Immature natural killer cell (primary cell): Measurements from ENCODE around the gene PAX4. TPM values are rescaled to one million over a fixed set of nuclear protein-coding genes. Genes with fewer than 3 reads are reported as not detected.

Experiments
- DNase-seq, 3 donors: peaks; one replicate each; pipeline ENCODE4 v3.0.0; 2022; ENCODE audit warnings: mixed read lengths in 1 of 3
- H3K27ac Mint-ChIP-seq, 6 donors: one replicate each; pipeline ENCODE4 v1.8.0; 2020; ENCODE audit warnings: mixed read lengths in 6 of 6, mild to moderate bottlenecking in 5 of 6, inconsistent platforms in 4 of 6, moderate library complexity in 3 of 6
- H3K27me3 Mint-ChIP-seq, 3 donors: one replicate each; pipeline ENCODE4 v1.8.0; 2020 to 2021; ENCODE audit warnings: low read depth in 3 of 3, mild to moderate bottlenecking in 3 of 3, mixed read lengths in 3 of 3, moderate library complexity in 3 of 3, inconsistent platforms in 1 of 3
- H3K36me3 Mint-ChIP-seq, 3 donors: one replicate each; pipeline ENCODE4 v1.8.0; 2020; ENCODE audit warnings: mixed read lengths in 3 of 3, inconsistent platforms in 2 of 3, mild to moderate bottlenecking in 2 of 3
- H3K4me1 Mint-ChIP-seq, 2 donors: one replicate each; pipeline ENCODE4 v1.8.0; 2020; ENCODE audit warnings: inconsistent platforms in 2 of 2, mild to moderate bottlenecking in 2 of 2, mixed read lengths in 2 of 2, moderate library complexity in 1 of 2
- H3K4me3 Mint-ChIP-seq, 5 donors: one replicate each; pipeline ENCODE4 v1.8.0; 2020; ENCODE audit warnings: mild to moderate bottlenecking in 5 of 5, mixed read lengths in 5 of 5, inconsistent platforms in 3 of 5, moderate library complexity in 3 of 5
- H3K9me3 Mint-ChIP-seq, 6 donors: one replicate each; pipeline ENCODE4 v1.8.0; 2020; ENCODE audit warnings: mild to moderate bottlenecking in 6 of 6, mixed read lengths in 6 of 6, inconsistent platforms in 4 of 6, moderate library complexity in 3 of 6
- polyA plus RNA-seq, 3 donors: library from polyadenylated mRNA; unstranded; fragments of 300-500 nt; fragmentation: Illumina TruSeq; gene quantifications; one replicate each; pipeline ENCODE4 v1.2.3, GENCODE V29; 2021

Gene PAX4
- polyA plus RNA-seq: not detected

GRCh38 chr7:127618042-127618441, at the start of gene PAX4:
Gene PAX4, minus strand, starts transcription at chr7:127618142. Its CDS starts 2,214 bp downstream, at chr7:127615928.
- Mint-ChIP-seq H3K9me3 (no peaks in the 10 kb centered on the region), H3K4me1 (no peaks in the 10 kb centered on the region), H3K36me3 (no peaks in the 10 kb centered on the region), H3K27ac (no peak within 1 kb of the TSS), H3K4me3 (no peak within 1 kb of the TSS), H3K27me3 (peaks cover 8 to 13% (median 10%) of the 10 kb centered on the region in 3 donors)
- no peak for DNase-seq

GRCh38 chr7:127667017-127667670, 49.2 kb upstream of the PAX4 start:
- Mint-ChIP-seq H3K4me3 (no peak overlapping the region), H3K4me1 (peaks cover 40 to 73% of the 10 kb centered on the region in 2 donors), H3K27ac (peak overlapping the region in 1 of 6 donors; percentile 1), H3K9me3 (no peaks in the 10 kb centered on the region), H3K27me3 (no peaks in the 10 kb centered on the region), H3K36me3 (peaks cover 0 to 10% (median 3%) of the 10 kb centered on the region in 3 donors)
- no peak for DNase-seq

- Mint-ChIP-seq H3K4me3 (no peak overlapping the region), H3K9me3 (no peaks in the 10 kb centered on the region), H3K27me3 (no peaks in the 10 kb centered on the region), H3K4me1 (peaks cover 40 to 77% of the 10 kb centered on the region in 2 donors), H3K27ac (peak overlapping the region in 2 of 6 donors; percentile 2 to 9), H3K36me3 (peaks cover 0 to 6% (median 3%) of the 10 kb centered on the region in 3 donors)
- no peak for DNase-seq
These were observed 48.7 kb upstream of the PAX4 start for GRCh38 chr7:127666602-127667001.

- Mint-ChIP-seq H3K36me3 (peaks cover 0 to 6% (median 5%) of the 10 kb centered on the region in 3 donors), H3K4me1 (peaks cover 40 to 84% of the 10 kb centered on the region in 2 donors), H3K27ac (peak overlapping the region in 1 of 6 donors; percentile 59), H3K27me3 (no peaks in the 10 kb centered on the region), H3K9me3 (no peaks in the 10 kb centered on the region), H3K4me3 (no peak overlapping the region)
- DNase-seq: no peak
These were observed 48.0 kb upstream of the PAX4 start for GRCh38 chr7:127665922-127666321.

GRCh38 chr7:127658970-127659630, 41.2 kb upstream of the PAX4 start:
- H3K27ac Mint-ChIP-seq: no peak overlapping the region
- peaks cover 3 to 8% (median 4%) of the 10 kb centered on the region in 3 donors for H3K36me3 Mint-ChIP-seq
- no peaks in the 10 kb centered on the region for H3K27me3 Mint-ChIP-seq

GRCh38 chr7:127657500-127657899, 39.6 kb upstream of the PAX4 start:
- Mint-ChIP-seq H3K4me1 (peaks cover 43 to 57% of the 10 kb centered on the region in 2 donors), H3K4me3 (no peak overlapping the region), H3K27me3 (peaks cover 0 to 2% (median 0%) of the 10 kb centered on the region in 3 donors), H3K36me3 (peaks cover 3 to 5% (median 4%) of the 10 kb centered on the region in 3 donors), H3K27ac (no peak overlapping the region), H3K9me3 (no peaks in the 10 kb centered on the region)
- DNase-seq: no peak

More at GRCh38 chr7:127658970-127659630, 41.2 kb upstream of the PAX4 start:
- no peak for DNase-seq
- no peak overlapping the region for H3K4me3 Mint-ChIP-seq
- H3K4me1 Mint-ChIP-seq: peaks cover 33 to 66% of the 10 kb centered on the region in 2 donors
- H3K9me3 Mint-ChIP-seq: no peaks in the 10 kb centered on the region

- peak overlapping the region in 2 of 6 donors; percentile 64 to 74 for H3K27ac Mint-ChIP-seq
- H3K36me3 Mint-ChIP-seq: peaks cover under 1 to 4% (median 3%) of the 10 kb centered on the region in 3 donors
- no peak overlapping the region for H3K4me3 Mint-ChIP-seq
- H3K4me1 Mint-ChIP-seq: peaks cover 41 to 59% of the 10 kb centered on the region in 2 donors
- H3K9me3 Mint-ChIP-seq: no peaks in the 10 kb centered on the region
- peaks cover 4 to 7% (median 7%) of the 10 kb centered on the region in 3 donors for H3K27me3 Mint-ChIP-seq
- DNase-seq: no peak
These were observed 37.8 kb upstream of the PAX4 start for GRCh38 chr7:127655720-127656119.

GRCh38 chr7:127654404-127655394, 36.8 kb upstream of the PAX4 start:
- DNase-seq: no peak
- Mint-ChIP-seq H3K4me1 (peaks cover 30 to 57% of the 10 kb centered on the region in 2 donors), H3K27ac (peak overlapping the region in 3 of 6 donors; percentile 8 to 64 (median 54)), H3K36me3 (peaks cover 0 to 4% (median 3%) of the 10 kb centered on the region in 3 donors), H3K27me3 (peaks cover 4 to 7% (median 7%) of the 10 kb centered on the region in 3 donors), H3K9me3 (no peaks in the 10 kb centered on the region), H3K4me3 (peak overlapping the region in 1 of 5 donors; percentile 23)

- Mint-ChIP-seq H3K36me3 (peaks cover 0 to 4% (median 0%) of the 10 kb centered on the region in 3 donors), H3K4me1 (peaks cover 17 to 51% of the 10 kb centered on the region in 2 donors), H3K27ac (peak overlapping the region in 5 of 6 donors; percentile 32 to 98 (median 96)), H3K9me3 (no peaks in the 10 kb centered on the region), H3K27me3 (peaks cover 4 to 7% (median 7%) of the 10 kb centered on the region in 3 donors), H3K4me3 (peak overlapping the region in 4 of 5 donors; percentile 91 to 97 (median 94))
- DNase-seq: no peak
These were observed 35.5 kb upstream of the PAX4 start for GRCh38 chr7:127653396-127653795.

- Mint-ChIP-seq H3K27me3 (peaks cover 4 to 7% (median 7%) of the 10 kb centered on the region in 3 donors), H3K4me1 (peaks cover 12 to 51% of the 10 kb centered on the region in 2 donors), H3K27ac (peak overlapping the region in 5 of 6 donors; percentile 95 to 98 (median 97)), H3K36me3 (peaks cover 0 to 4% (median 0%) of the 10 kb centered on the region in 3 donors), H3K9me3 (no peaks in the 10 kb centered on the region), H3K4me3 (peak overlapping the region in 4 of 5 donors; percentile 91 to 97 (median 94))
- no peak for DNase-seq
These were observed 34.6 kb upstream of the PAX4 start for GRCh38 chr7:127652333-127653248.

- Mint-ChIP-seq H3K27ac (peak within 1 kb of the TSS in 5 of 6 donors; percentile 95 to 98 (median 97)), H3K27me3 (peaks cover 4 to 9% (median 7%) of the 10 kb centered on the region in 3 donors), H3K9me3 (no peaks in the 10 kb centered on the region), H3K4me3 (peak within 1 kb of the TSS in 4 of 5 donors; percentile 91 to 97 (median 94)), H3K36me3 (no peaks in the 10 kb centered on the region), H3K4me1 (peaks cover 4 to 47% of the 10 kb centered on the region in 2 donors)
- DNase-seq: peak; percentile 99
These were observed 33.8 kb upstream of the PAX4 start, which contains the start of gene SND1 for GRCh38 chr7:127651556-127652332. Gene SND1, plus strand, starts transcription at chr7:127652194. Its CDS starts 180 bp downstream, at chr7:127652374.
